Inflammatory macrophage (primary cell): ENCODE results near the gene STARD5.
"Not testable (repeated sequence)": the region's sequence is repeated elsewhere in the genome, so short reads cannot be mapped to it uniquely, and the experiment has no call there.

ENCODE experiments used
- DNase-seq, 2 donors: peaks; one replicate each; pipeline ENCODE4 v3.0.0-alpha.2; 2020 to 2022
- total RNA-seq, 18 experiments: gene quantifications; one replicate each; lab custom pipeline; 2026; ENCODE audit warnings: mixed read lengths in 6 of 18, inconsistent platforms in 2 of 18; lab: John Stamatoyannopoulos, UW

Gene STARD5, protein sequence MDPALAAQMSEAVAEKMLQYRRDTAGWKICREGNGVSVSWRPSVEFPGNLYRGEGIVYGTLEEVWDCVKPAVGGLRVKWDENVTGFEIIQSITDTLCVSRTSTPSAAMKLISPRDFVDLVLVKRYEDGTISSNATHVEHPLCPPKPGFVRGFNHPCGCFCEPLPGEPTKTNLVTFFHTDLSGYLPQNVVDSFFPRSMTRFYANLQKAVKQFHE
- 4.8 to 30.1 (median 7.3) reads per million in 18 experiments for total RNA-seq

DNA sequence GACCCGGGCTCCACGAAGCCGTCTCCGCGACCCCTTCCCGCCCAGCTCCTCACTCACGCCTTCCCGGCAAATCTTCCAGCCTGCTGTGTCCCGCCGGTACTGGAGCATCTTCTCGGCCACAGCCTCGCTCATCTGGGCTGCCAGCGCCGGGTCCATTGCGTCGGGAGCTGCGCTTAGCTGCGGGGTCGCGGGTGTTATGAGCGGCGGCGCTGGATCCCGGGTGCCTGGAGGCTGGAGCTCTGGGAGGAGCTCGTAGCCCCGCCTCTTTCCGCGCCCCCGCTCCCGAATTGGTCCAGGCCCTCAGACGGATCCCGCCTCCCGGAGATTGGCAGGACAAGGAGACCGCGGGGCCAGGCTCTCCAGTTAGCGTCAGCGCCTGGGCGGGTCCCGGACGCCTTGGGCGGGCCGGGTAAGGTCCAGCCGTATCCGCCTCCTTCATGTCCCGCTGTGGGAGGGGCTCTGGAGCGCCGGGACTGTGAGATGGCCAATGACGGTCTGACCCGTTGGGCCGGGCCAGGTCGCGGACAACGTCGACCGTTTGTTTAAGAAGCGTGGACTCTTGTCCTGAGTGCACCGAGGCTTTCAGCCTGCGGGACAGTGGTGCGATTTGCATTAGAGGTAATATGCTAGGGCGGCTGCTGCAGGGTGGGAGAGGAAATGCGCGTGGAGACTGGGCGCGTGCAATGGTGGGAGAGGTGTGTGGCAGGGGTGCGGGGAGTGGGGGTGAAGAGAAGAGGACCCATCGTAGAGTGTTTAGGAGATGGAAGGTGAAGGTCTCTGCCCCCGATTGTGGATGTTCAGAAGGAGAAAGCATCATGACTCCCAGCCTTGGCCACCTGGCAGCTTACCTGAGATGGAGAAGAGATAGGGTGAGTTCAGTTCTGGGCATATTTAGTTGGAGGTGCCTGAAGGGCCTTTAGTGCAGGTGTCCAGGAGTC lies at the start of gene STARD5:
Gene STARD5 (minus strand): TSS at position 198 of the 938 bp plus-strand sequence. CDS start 42 bp downstream, at position 156.
- peak; percentile 99 for DNase-seq

DNA sequence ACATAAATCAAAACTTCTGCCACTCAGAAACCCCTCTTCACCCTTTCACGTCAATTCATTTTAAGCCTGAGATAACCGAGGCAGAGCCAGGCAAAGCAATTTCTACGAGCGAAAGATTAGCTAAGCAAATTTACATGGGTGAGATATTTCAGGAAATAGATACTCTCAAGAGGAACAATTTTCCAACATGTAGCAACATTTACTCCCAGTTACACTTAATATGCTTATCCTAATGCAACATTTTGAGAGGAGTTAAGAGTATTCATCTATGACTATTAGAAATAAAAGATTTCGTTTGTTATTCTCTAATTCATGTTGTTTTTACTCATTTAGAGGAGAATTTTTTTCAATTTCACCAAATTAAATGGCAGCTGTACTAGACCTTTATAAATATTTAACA lies 49.2 kb upstream of the STARD5 start:
- DNase-seq = peak in 1 of 2 donors; percentile 4

DNA sequence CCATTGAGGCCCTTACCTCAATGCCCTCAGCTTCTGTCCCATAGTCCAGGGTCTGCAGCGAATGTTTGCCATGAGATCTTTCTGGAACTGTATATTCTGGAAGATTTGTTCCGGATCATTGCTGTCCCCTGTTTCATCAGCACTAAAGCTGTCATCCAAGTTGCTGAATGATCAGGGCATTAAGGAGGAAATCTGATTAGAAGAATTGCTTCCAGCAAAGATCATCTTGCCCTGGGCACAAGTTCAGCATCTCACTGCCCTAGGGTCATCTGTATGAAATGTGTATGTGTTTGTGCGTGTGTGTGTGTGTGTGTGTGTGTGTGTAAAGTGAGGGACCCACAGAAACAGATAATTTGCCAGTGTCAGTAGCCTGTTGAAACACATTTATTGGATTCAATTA lies 48.6 kb upstream of the STARD5 start:
- no peak for DNase-seq

DNA sequence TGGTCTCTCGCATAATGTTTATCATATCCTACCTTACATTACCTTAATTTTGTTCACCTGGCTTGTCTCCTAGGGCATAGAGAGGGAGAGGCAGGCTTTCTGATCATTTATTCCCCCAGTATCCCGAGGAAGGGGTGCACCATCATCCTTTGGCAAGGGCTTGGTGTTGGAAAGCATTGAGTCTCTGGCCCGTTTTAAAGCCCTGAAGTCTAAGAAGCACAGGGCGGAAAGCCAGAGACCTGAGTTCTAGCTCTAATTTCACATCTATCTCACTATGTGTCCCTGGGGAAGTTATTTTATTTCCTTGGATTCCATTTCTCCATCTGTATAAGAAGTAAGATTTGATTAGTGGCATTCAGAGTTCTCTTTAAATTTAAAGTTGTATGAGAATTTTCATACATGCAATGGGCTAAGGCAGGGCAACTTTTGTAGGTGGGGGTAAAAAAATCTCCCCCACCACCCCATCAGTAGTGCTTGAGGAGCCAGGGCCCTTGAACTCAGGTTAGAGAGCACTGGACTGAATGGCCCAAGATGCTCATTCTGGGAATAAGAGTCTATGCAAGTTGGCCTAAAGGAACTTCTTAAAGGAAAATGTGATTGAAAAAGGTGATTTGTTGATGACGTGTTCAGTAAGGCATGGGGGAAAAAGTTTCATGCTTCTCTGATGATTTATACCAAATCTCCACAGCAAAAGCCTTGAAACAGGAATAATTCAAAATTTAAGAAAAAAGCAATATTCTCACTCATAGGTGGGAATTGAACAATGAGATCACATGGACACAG lies 40.0 kb upstream of the STARD5 start:
- DNase-seq = no peak

DNA sequence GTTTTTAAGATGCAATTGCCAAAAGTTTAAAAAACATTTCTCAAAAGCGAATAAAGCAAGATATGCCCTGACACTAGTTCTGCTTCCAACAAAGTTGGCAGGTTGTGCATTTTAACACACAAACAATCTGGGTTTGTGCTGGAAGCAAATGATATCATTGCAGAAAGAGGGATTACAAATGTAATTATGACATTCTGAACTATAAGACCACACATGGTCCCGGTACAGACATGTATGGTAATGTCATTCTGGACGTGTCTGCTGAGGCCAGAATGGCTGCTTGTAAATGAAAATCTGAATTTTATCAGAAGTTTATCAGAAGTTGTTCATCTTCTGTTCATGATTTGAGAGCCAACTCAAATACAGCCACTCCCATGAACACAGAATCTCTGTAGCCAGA lies 39.3 kb upstream of the STARD5 start:
- no peak for DNase-seq

DNA sequence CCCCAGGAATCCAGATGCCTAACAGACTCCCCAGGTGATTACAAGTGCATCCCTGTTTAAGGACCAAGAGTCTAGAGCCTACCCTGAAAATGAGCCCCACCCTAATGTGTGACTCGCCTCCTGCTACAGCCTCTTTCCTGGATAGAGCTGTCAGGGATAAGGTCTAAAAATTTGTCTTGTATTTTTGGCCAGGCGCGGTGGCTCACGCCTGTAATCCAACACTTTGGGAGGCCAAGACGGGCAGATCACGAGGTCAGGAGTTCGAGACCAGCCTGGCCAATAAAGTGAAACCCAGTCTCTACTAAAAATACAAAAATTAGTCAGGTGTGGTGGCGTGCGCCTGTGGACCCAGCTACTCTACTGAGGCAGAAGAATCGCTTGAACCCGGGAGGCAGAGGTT lies 38.8 kb upstream of the STARD5 start:
- DNase-seq = no peak

DNA sequence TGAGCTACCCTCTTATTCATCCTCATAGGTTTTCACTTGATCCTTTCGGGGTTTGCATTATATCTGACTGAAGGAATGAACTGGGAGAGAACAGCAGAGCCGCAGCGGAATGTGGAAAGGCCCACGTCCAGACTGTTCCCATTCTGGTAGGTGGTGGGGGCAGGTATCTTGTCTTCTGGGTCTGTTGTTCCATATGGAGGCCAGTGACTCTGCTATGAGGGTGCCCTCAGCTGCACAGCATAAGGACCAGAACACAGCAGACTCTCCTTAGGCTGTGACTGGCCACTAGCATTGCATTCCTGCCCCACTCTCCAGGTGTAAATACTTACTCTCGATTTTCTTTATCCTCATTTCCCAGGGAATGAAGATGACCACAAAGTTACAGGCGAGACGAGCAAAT lies 38.0 kb upstream of the STARD5 start:
- DNase-seq = no peak

DNA sequence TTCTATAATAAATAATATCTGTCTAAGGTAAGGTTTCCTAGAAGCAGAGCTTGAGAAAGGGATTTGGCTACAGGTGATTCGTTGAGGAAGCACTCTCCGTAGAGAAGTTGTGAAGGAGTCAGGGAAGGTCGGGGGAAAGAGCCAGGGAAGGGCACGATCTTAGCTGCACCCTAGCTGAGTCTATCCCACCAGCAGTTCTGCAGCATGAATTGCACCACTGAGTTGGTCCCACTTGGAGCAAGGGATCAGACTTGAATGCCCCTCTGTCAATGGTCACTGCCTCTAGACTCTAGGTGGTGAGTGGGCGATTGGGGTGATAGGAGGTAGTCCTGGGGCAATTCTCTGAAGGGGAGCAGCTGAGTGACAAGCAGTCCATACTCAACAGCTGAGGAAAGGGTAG lies 36.5 kb upstream of the STARD5 start:
- DNase-seq = no peak

DNA sequence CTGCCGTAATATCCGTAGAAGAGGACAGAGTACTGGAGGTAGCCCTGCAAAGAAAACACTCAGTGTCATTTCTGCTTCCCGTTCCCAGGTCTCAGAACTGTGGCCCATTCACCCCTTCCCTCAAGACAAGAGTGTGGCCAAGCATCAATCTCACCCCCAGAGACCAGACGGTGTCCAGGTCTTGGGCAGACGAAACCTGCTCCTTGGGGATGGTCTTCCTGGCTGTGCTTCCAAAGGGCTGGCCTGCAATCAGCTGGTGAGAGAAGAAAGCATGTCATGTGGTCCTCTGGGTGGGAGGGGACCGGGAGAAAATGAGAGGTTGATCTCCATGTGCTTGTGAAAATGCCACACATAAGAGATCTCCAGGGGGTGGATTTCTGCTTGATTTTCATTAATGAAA lies 34.3 kb upstream of the STARD5 start:
- no peak for DNase-seq

DNA sequence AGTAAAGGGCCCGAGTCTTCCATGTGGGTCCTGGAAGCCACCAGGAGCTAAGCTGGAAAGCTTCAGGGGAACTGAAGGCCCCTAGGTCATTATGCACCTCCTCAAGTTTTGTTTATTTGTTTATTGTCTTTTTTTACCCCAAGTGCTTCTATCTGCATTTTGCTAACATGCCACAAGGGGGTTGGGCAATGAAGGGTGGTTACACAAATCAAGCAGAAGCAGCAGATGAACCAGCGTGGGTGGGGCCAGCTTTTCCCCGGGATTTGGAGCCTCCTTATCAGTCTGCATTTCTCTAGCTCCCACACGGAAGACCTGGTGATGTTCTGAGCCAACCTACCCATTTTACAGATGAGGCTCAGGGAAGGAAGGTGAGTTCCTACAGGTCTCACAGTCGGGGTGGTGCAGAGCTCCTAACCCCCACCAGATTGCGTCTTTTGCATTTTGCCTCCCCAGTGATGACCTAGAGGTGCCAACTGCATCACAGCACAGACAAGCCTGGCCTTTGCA lies 33.3 kb upstream of the STARD5 start:
- DNase-seq = peak; percentile 6 to 24

DNA sequence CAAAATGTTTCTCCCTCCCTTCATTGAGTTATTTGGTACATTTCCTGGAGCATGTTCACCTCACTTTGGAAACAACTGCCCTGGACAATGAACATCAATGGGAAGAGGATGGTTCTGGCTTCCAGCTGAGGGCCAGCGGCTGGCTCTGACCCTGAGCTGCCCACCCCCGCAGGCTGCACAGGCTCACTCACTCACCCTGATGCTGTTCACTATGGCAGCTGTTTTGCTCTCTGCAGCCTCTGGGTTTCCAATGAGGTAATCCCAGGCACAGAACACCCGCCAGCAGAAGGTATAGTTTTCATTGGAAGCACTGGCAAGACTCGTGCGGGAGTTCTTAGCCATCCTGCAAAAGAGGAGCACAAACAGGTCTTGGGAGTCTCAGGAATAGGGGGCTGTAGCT lies 32.3 kb upstream of the STARD5 start:
- no peak for DNase-seq

DNA sequence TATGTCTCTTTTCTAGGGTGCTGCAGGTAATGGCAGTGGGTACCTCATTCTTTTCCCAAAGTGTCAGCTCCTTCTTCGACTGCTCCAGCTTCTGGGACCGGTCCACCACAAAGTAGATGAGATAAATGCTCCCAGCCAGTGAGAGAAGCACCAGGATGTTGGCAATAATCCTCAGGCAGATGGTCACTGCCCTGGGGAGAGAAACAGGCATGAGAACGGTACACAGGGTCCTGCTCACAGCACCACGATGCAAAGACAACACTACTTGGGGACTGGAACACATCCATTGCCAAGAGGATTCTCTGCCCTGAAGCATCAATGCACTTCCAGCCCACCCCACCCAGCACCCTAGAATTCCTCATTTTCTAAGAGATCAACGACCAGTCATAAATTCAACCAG lies 27.7 kb upstream of the STARD5 start:
- DNase-seq = no peak

DNA sequence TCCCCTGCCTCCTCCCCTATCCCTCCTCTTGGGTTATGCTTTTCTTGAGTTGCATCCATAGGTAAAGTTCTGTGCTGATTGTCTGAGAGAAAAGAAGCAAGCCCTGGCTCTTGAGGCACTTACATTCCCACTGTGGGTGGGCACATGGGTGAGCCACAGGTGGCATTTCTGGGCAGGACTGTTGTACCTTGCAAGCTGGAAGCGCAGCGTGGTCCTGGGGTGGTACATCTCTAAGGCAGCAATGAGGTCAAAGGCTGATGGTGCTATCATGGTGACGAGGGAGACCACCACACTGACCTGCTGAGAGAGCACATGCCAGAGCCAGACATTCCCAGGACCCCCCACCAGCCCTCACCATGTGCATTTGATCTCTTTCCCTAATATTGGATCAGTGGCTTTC lies 25.3 kb upstream of the STARD5 start:
- DNase-seq = no peak

DNA sequence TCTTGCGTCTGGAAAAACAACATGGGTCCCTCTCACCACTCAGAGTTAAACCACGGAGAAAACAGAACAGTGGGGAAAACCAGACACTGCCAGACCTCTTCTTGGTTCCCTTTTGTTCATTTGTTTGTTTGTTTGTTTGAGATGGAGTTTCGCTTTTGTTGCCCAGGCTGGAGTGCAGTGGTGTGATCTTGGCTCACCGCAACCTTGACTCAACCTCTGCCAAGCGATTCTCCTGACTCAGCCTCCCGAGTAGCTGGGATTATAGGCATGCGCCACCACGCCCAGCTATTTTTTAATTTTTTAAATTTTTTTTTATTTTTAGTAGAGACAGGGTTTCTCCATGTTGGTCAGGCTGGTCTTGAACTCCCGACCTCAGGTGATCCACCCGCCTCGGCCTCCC lies 24.8 kb upstream of the STARD5 start:
- DNase-seq = not testable (repeated sequence)

DNA sequence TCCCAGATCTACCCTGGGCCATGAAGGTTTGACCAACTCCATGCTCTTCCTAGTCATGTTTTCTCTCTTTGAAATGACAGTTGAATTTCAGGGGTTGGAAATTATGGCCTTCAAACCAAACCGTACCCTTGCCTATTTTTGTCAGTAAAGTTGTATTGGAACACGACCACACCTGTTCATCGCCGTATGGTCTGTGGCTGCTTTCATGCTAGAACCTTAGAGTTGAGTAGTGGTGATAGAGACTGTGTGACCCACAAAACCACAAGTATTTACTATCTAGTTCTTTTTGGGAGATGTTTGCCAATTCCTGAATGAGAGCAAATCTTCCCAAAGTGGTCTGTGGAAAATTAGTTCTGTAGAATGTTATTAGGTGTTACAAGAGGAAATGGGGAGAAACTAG lies 24.0 kb upstream of the STARD5 start:
- DNase-seq = no peak

DNA sequence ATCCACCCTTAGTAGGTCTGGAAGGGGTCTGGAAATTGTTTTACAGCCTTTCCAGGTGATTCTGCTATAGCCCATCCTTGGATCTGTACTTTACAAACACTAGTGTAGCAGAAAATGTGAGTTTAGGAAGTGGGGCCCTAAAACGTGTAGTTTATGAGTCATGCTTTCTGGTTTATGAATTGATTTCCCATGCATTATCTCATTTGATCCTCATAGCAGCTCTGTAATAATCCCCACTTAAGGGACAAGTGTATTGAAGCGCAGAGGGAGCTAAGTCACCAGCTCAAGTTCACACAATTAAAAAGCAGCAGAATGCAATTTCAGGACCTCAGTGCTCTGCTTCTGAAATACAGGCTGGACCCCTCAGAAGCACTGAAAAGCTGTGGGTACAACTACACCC lies 22.7 kb upstream of the STARD5 start:
- DNase-seq = no peak

DNA sequence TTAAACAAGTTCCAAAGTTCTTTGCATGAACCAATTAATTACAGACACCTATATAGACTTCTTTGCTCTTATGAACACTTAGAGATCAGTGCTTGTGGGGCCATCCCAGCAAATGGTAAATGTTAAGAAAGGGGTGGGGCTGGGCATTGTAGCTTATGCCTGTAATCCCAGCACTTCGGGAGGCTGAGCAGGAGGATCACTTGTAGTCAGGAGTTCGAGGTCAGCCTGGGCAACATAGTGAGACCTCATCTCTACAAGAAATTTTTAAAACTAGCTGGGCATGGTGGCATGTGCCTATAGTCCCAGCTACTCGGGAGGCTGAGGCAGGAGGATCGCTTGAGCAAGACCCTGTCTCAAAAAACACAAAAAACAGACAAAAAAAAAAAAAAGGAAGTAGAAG lies 19.4 kb upstream of the STARD5 start:
- DNase-seq = no peak

DNA sequence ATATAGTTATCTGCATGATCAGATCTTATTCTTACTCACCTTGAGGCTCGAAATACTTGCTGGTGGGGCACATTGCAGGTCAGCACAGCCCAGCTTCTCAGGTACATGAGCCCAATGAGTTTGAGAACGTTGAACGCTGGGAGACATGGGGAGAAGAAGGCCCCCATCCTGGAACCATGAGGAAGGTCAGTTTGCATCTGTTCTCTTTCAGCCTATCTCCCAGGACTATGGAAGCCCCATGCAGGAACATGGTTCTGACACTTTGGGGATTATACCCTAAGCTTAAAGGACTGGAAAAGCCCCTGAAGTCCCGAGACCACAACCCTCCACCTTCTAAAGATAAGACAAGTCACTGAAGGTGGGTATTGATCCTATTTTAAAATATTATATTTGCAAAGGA lies 17.4 kb upstream of the STARD5 start:
- no peak for DNase-seq

DNA sequence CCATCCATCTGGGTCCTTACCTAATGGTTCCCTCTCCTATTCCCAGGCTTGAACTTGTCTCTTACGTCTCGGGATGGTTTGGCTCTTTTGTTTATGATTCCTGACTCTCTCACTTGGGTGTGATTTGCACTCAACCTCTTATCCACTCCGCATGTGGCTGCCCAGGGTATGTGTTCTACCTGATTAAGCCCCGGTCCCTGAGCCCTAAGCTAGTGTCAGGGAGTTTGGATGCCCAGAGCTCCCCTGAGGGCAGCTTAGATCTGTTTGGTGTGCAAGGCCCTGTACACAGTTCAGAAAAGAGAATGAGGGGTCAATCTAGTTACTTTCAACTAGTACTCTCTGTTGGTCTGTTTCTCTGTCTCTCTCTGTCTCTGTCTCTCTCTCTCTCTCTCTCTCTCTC lies 15.9 kb upstream of the STARD5 start:
- no peak for DNase-seq

DNA sequence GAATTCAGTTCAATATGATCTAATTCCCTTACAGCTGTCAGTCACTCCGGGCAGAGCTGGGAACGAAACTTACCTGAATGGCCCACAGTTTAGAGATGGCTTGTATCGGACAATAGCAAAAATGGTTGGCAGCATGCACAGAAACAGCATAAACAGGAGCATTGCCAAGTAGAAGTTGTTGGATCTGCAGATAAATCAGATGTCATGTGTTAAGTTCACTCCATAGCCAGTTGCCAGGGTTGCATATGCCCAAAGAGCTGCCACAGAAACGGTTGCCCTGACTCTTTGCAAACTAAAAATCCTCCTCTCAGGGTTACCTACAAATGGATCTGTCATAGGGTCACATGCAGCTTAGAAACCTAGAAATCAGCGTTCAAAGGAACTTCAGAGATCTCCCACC lies 15.4 kb upstream of the STARD5 start:
- DNase-seq = no peak

DNA sequence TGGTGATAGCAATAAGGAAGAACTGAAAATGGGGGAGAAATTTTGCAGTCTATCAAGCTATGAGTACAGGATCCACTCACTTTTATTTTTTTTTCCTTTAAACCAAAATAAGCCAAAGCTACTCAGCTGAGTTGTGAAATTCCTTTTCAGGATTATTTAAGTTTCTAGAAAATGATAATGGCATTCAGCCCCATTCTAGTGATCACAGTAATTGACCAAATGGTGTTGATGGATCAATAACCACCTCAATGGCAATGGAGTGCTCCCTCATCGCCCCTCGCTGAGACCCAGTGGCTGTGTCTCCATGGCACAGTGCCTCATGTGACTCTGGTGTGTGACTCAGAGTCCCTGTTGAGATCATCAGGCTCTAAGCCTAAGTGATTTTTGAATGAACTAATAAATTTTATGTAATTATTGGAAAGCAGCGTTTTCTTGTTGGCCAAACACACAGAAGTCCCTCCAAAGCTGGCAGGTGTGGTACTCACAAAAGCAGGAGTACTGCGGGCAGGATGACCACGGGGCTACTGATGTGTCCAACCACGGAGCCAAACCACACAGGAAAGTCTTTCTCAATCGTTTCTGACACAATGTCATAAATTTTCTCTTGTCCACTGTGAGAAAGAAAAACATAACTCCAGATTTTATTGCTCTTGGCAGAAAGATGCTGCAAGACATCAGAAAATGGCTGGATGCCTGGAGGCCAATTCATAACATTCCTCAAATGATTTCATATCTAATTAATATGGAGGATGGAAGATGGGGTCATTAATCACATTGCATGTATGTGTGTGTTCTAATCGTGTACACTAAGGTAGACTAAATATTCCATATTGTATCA lies 14.4 kb upstream of the STARD5 start:
- peak; percentile 46 to 55 for DNase-seq

DNA sequence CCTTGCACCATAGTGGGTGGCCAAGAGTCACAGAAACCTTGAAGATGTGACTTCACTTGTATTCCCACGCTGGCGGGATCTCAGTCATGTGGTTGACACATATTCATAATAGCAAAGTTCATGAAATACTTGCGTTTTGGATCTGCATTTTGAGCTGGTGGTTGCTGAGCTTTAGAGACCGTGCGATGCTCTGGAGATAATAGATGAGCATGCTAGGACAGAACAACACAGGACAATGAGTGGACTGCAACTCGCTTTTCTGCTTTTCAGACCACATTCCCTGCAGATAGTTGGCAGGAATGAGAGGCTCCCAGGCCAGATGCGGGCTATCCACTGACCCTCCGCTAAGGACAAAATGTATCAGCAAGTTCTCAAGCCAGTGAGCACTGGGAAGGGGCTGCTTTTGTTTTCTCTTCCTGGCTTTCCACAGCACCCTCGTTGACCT lies 13.8 kb upstream of the STARD5 start:
- DNase-seq = peak in 1 of 2 donors; percentile 53
